Natural killer cell (primary cell): ENCODE results near the gene CCL1. TPM values are rescaled to one million over a fixed set of nuclear protein-coding genes. Genes with fewer than 3 reads are reported as not detected.

Source experiments
- ATAC-seq, 3 donors: fragments of 150-1000 bp in 2 of 3; fragments of 200-7000 bp in 1 of 3; cut with Tn5 transposase; 1 replicate in 1 of 3; 2 replicates in 2 of 3; pipeline ENCODE4 v1.10.0; 2021; ENCODE audit warnings: mild to moderate bottlenecking in 2 of 3, moderate library complexity in 2 of 3
- DNase-seq, 2 donors: peaks; one replicate each; pipeline versions ENCODE4 v3.0.0 to v3.0.0-alpha.2; 2013 to 2021; ENCODE audit warnings: mixed read lengths in 1 of 2
- H3K27ac ChIP-seq: one replicate; pipeline ENCODE4 v1.5.1; 2013; ENCODE audit warnings: mild to moderate bottlenecking, low read length
- H3K27me3 ChIP-seq: one replicate; pipeline ENCODE4 v1.6.1; 2013; ENCODE audit warnings: low read length; ENCODE audit not compliant: control insufficient read depth, insufficient read depth
- H3K36me3 ChIP-seq: one replicate; pipeline ENCODE4 v1.6.1; 2013; ENCODE audit warnings: low read length; ENCODE audit not compliant: control insufficient read depth, insufficient read depth
- H3K4me1 ChIP-seq: one replicate; pipeline ENCODE4 v1.6.1; 2013; ENCODE audit warnings: low read length; ENCODE audit not compliant: control insufficient read depth, insufficient read depth
- H3K4me3 ChIP-seq: one replicate; pipeline ENCODE4 v1.5.1; 2013; ENCODE audit warnings: low read length
- H3K9me3 ChIP-seq: one replicate; pipeline ENCODE4 v1.6.1; 2013; ENCODE audit warnings: low read length; ENCODE audit not compliant: control insufficient read depth, insufficient read depth
- H3K27ac Mint-ChIP-seq, 2 donors: one replicate each; pipeline ENCODE4 v1.8.0; 2022; ENCODE audit warnings: mild to moderate bottlenecking in 2 of 2, mixed read lengths in 2 of 2, moderate library complexity in 1 of 2
- H3K27me3 Mint-ChIP-seq, 2 donors: one replicate each; pipeline ENCODE4 v1.8.0; 2022; ENCODE audit warnings: low read depth in 2 of 2, mixed read lengths in 2 of 2
- H3K36me3 Mint-ChIP-seq: one replicate; pipeline ENCODE4 v1.8.0; 2022; ENCODE audit warnings: mixed read lengths
- H3K4me1 Mint-ChIP-seq, 2 donors: one replicate each; pipeline ENCODE4 v1.8.0; 2022; ENCODE audit warnings: mixed read lengths in 2 of 2
- H3K4me3 Mint-ChIP-seq: one replicate; pipeline ENCODE4 v1.8.0; 2022; ENCODE audit warnings: mild to moderate bottlenecking, moderate library complexity, mixed read lengths
- H3K9me3 Mint-ChIP-seq, 2 donors: one replicate each; pipeline ENCODE4 v1.8.0; 2022; ENCODE audit warnings: mixed read lengths in 2 of 2
- WGBS: methylation state at CpG from one replicate; pipeline ENCODE4 v1.1.7; 2013; ENCODE audit warnings: missing lambda C conversion rate; ENCODE audit not compliant: insufficient coverage; 5-methylcytosine and 5-hydroxymethylcytosine counted together
- intact Hi-C: fragments of 100-400 bp; cut with micrococcal nuclease; formaldehyde crosslinking; loops from one replicate; pipeline ENCODE4 v1.14.2; 2022
- total RNA-seq, 4 donors: library from RNA; stranded (reverse); fragments of 120-200 nt in 1 of 4; gene quantifications; one replicate each; pipeline versions ENCODE4 v1.2.3 to v1.2.4, GENCODE V29; 2013 to 2022
- TF ChIP-seq, protein P1 (sequence below): fragments of 200-600 bp; IDR thresholded peaks from one replicate; pipeline ENCODE4 v1.8.0; 2022; ENCODE audit warnings: antibody characterized with exemption

CCL1 gene
- total RNA-seq, 3 donors from 2014 or later (not counting 1 experiment from before 2014, with no cell fraction given), result not detected

DNA sequence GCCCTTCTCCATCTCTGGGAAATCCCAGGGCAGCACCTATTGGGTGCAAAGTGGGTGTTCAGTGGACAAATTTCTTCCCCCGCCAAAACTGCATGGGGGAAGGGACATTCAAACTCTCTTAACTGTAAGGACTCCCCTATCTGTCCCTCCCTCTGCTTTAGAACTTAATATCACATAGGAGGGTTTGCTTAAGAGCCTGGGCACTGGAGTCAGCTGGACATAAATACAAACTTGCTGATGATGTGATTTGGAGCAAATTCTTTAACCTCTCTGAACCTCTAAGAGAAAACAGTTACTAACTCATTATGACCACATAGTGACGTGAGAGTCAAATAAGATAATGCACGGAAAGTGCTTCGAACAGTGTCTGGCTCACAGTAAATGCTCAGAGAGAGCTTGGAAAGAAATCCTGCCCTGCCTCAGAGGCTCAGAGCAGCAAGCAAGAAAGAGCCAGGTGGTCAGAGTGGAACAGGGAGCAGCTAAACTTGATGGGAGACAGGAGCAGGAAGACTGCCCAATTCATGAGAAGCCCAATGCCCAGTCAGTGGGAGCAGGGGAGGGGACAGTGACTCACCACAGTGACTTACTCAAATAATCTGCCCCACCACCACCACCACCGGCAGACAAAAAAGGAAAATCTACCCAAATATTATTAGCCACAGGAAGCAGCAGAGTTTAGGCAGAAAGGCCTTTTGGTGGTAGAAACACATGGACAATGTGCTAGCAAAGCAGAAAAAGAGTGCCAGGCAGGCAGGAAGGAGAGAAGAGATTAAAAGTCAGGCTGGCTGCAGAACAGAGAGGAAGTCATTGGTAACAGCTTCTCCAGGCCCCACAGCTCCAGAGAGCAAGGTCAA, 23.9 kb upstream of the CCL1 start:
- Histone ChIP-seq H3K36me3 (no peaks in the 10 kb centered on the region), H3K27me3 (no peaks in the 10 kb centered on the region), H3K4me1 (peaks cover 9% of the 10 kb centered on the region), H3K27ac (no peak overlapping the region), H3K9me3 (no peaks in the 10 kb centered on the region), H3K4me3 (no peak overlapping the region)
- intact Hi-C loops, result no loop called here
- ATAC-seq, result no peak
- no peak for DNase-seq
- no peaks in the 10 kb centered on the region for H3K9me3 Mint-ChIP-seq
- WGBS, result 90% methylated on average over 4 of the region's 5 CpGs
- peaks cover 0 to 39% of the 10 kb centered on the region in 2 donors for H3K27me3 Mint-ChIP-seq
- TF ChIP-seq, protein P1, sequence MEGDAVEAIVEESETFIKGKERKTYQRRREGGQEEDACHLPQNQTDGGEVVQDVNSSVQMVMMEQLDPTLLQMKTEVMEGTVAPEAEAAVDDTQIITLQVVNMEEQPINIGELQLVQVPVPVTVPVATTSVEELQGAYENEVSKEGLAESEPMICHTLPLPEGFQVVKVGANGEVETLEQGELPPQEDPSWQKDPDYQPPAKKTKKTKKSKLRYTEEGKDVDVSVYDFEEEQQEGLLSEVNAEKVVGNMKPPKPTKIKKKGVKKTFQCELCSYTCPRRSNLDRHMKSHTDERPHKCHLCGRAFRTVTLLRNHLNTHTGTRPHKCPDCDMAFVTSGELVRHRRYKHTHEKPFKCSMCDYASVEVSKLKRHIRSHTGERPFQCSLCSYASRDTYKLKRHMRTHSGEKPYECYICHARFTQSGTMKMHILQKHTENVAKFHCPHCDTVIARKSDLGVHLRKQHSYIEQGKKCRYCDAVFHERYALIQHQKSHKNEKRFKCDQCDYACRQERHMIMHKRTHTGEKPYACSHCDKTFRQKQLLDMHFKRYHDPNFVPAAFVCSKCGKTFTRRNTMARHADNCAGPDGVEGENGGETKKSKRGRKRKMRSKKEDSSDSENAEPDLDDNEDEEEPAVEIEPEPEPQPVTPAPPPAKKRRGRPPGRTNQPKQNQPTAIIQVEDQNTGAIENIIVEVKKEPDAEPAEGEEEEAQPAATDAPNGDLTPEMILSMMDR, result no peak
- no peak overlapping the region for H3K4me3 Mint-ChIP-seq
- no peaks in the 10 kb centered on the region for H3K36me3 Mint-ChIP-seq
- H3K4me1 Mint-ChIP-seq, result peaks cover 0 to 11% of the 10 kb centered on the region in 2 donors
- no peak overlapping the region for H3K27ac Mint-ChIP-seq

DNA sequence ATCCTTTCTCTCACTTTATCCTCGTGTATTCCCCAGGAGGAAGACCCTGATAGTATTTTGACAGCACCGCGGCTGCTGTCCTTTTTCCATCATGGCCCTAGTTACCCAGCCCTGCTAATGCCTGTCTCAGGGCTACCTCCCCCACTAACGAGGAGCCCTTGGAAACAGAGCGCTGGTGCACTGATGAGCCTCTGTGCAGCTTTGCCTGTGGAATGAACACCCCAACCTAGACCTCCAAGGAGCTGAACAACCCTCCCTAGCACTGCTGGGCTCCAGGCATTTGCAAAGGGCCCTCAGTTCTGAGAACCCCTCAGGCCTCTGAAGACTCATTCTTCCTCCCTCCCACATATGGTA, 23.3 kb upstream of the CCL1 start:
- H3K27ac ChIP-seq, result no peak overlapping the region
- intact Hi-C loops, result no loop called here
- Mint-ChIP-seq H3K4me3 (no peak overlapping the region), H3K27ac (no peak overlapping the region), H3K36me3 (no peaks in the 10 kb centered on the region), H3K9me3 (no peaks in the 10 kb centered on the region), H3K27me3 (peaks cover 0 to 39% of the 10 kb centered on the region in 2 donors), H3K4me1 (peaks cover 0 to 11% of the 10 kb centered on the region in 2 donors)
- H3K4me3 ChIP-seq, result no peak overlapping the region
- ATAC-seq, result no peak
- H3K27me3 ChIP-seq, result no peaks in the 10 kb centered on the region
- H3K9me3 ChIP-seq, result no peaks in the 10 kb centered on the region
- DNase-seq, result no peak
- TF ChIP-seq, protein P1, result no peak
- no peaks in the 10 kb centered on the region for H3K36me3 ChIP-seq
- WGBS, result 92% methylated on average over 5 of the region's 5 CpGs
- peaks cover 9% of the 10 kb centered on the region for H3K4me1 ChIP-seq

DNA sequence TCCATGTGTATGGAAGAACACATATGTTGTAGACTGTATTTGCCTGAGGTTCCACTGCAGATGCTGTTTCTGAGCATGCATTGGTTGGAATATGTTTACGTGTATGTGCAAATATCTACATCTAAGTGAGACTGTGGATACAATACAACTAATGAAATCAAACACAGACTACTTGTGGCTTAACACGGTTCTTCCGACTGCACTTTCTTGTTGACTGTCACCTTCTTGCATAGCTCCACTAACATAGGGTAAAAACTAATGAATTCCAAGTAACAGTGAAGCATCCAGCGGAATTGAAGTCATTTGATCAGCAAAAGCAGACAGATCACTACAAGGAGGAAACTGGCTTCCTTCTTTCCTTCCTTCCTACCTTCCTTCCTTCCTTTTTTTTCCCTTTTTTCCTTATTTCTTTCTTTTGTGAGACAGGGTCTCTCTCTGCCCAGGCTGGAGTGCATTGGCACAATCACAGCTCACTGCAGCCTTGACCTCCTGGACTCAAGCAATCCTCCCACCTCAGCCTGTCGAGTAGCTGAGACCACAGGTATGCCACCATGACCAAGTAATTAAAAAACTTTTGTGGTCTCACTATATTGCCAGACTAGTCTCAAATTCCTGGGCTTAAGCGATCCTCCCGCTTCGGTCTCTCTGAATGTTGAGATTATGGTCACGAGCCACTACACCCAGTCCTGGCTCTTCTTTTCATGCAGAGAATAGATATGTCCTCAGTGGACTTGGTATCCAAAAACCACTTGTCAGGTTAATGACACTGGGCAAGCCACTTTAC, 22.0 kb upstream of the CCL1 start:
- H3K4me1 Mint-ChIP-seq, result peaks cover 0 to 11% of the 10 kb centered on the region in 2 donors
- no peak overlapping the region for H3K4me3 Mint-ChIP-seq
- intact Hi-C loops, result no loop called here
- H3K27me3 Mint-ChIP-seq, result peaks cover 0 to 39% of the 10 kb centered on the region in 2 donors
- no peak overlapping the region for H3K4me3 ChIP-seq
- no peak overlapping the region for H3K27ac ChIP-seq
- no peaks in the 10 kb centered on the region for H3K9me3 Mint-ChIP-seq
- ATAC-seq (no peak), DNase-seq (no peak)
- no peaks in the 10 kb centered on the region for H3K27me3 ChIP-seq
- no peaks in the 10 kb centered on the region for H3K9me3 ChIP-seq
- TF ChIP-seq, protein P1, result no peak
- WGBS, result 59% methylated on average over 8 of the region's 9 CpGs
- peaks cover 9% of the 10 kb centered on the region for H3K4me1 ChIP-seq
- no peak overlapping the region for H3K27ac Mint-ChIP-seq
- H3K36me3 Mint-ChIP-seq, result no peaks in the 10 kb centered on the region
- no peaks in the 10 kb centered on the region for H3K36me3 ChIP-seq
